G401 (cell line): ENCODE measurements around the gene EFCAB6. TPM values are rescaled to one million over a fixed set of nuclear protein-coding genes. Genes with fewer than 3 reads are reported as not detected.
A peak's percentile ranks its signal among the peaks of the same experiment; 100 is the strongest.

ENCODE experiments used
- DNase-seq: peaks from one replicate; pipeline ENCODE4 v3.0.0-alpha.2; 2015; ENCODE audit warnings: low spot score
- in situ Hi-C: cut with HindIII; loops from 2 replicates; pipeline ENCODE4 v1.10.0; 2016; ENCODE audit warnings: low sequenced_read_pairs, mixed read lengths
- total RNA-seq: library from RNA; depleted of rRNA; stranded (reverse); fragments of >200 nt; shearing (Covaris generic); gene quantifications from 2 replicates; pipeline ENCODE4 v1.2.3, GENCODE V29; 2014

The EFCAB6 gene
- total RNA-seq, 1 experiment from 2014 or later: 0.54 TPM

DNA sequence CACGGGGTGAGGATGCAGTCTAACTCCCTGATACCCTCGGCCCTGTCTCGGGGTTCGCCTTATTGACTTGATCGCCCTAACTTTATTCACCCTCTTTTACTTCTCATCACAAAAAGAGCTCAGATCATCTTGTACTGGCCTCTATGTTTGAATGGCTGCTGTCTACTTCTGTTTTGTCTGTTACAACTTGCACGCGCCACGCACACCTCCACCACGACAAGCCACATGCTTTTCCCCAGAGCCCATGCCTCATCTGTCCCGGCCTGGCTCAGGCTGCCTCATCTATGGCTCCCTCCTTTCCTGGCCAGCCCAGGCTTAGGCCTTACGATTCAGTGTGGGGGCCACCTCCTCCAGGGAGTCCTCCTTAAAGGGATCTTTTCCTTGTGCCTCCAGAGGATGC, 180.9 kb downstream of the EFCAB6 start:
- DNase-seq: no peak
- in situ Hi-C loops: loop anchor here (25.0 kb wide), 1 partner anchor 94 kb away; no protein-coding TSS in a partner anchor

GRCh38 chr22:43630451-43630850, 181.7 kb downstream of the EFCAB6 start:
- in situ Hi-C loops: loop anchor here (25.0 kb wide), 1 partner anchor 93 kb away; no protein-coding TSS in a partner anchor
- no peak for DNase-seq

- no peak for DNase-seq
- in situ Hi-C loops: loop anchor here (25.0 kb wide), 1 partner anchor 91 kb away; no protein-coding TSS in a partner anchor
These were observed 183.9 kb downstream of the EFCAB6 start for GRCh38 chr22:43628250-43628649.

DNA sequence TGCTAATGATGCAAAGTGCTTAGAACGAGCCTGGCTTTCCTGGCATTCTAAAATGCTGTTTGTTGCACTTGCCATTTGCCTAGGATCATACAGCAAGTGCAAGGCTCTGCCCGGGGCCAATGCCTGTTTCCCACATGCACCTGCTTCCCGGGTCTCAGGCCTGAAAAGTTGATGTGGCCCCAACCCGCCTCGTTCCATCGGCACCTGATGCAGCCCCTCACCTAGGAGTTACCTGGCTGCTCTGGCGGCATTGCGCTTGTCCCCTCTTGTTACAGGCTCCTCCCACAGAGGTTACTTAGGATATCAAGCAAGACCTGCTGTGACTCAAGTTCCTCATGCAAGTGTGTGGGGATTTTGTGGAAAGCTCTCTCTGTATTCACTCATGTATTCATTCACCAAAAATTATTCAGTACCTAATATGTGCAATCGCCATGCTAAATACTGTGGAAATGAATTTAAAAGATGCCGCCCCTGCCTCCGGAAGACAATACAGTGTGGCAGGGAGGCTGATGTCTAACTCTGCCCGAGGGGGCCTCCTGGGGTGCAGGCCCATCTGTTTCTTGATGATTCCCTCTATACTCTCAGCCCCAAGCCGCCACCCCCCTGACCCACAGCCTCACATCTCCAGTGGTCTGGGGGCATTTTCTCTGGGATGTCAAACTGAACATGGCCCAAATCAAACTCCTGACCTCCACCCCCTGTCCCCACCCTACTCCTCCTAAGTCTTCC, 184.5 kb downstream of the EFCAB6 start:
- in situ Hi-C loops: loop anchor here (25.0 kb wide), 1 partner anchor 90 kb away; no protein-coding TSS in a partner anchor

DNA sequence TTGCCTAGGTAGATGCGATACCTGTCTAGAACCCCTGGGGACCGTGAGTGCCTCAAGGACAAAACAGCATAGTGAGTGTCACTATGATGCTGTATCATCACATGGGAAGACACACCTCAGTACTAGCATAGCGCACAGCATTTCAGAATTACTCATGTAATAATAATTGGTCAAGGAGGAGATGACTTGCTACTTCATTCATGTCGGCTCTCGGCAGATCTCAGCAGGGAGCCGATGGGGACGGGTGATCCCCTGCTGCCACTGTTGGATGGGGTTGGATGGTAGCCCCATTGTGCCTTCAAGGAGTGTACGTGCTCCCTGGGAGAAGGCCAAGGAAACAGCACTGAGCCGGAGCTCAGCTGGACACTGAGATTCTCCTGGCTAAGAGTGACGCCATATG, 186.9 kb downstream of the EFCAB6 start:
- in situ Hi-C loops: loop anchor here (25.0 kb wide), 1 partner anchor 88 kb away; no protein-coding TSS in a partner anchor
- peak; percentile 0 for DNase-seq

More for the DNA sequence above, 184.5 kb downstream of the EFCAB6 start:
- no peak for DNase-seq

DNA sequence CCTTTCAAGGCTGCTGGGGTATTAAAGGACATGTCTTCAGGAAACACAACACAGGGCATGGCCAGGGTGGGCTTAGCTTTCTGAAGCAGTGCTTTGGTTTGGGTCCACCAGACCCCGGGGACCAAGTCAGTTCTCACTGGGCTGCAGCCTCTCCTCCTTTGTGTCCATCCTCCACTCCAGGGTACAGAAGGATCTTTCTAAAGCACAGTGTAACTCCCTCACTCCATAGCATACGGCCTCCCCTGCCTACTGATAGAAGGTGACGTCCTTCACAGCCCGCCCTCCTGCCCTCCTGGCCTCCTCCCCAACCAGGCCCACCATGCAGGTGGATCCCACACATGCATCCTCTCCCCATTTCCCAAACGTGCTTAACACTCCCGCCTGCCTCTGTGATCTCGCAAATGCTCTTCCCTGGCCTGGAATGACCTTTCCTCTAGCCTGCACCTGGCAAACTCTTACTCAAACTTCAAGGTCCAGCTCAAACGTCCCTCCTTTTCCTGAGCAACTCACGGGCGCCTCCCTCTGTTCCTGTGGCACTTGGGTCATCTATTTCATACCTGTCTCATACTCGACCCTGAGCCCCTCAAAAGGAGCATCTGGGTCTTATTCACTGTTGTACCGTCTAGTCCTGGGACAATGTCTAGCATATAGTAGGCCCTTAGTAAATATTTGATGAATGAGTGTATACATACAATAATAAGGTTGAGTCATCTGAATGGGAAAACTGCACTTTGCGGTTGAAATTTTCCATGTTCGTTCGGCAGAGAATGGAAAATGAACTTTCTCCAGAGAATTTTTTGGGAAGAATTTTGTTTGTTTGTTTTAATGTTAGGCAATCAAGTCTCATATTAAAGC, 187.7 kb downstream of the EFCAB6 start:
- no peak for DNase-seq
- in situ Hi-C loops: no loop called here

DNA sequence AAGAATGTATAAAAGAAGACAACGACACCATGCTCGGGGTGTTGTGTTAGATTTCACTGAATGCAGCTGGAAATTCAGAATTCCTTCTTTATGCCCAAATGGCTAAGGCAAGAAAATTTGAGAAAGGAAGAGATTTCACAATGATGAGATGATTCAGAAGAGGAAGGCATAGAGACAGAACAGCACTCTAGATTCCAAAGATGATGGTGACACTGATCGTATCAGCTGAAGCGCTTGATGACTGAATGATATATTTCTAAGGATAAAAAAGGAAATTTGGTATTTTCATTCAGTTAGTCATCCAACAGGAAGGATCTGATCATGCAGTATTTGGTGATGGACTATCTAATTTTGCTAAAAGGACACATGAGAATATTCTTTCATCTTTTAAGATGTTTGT, 189.2 kb downstream of the EFCAB6 start:
- DNase-seq: no peak
- in situ Hi-C loops: no loop called here

DNA sequence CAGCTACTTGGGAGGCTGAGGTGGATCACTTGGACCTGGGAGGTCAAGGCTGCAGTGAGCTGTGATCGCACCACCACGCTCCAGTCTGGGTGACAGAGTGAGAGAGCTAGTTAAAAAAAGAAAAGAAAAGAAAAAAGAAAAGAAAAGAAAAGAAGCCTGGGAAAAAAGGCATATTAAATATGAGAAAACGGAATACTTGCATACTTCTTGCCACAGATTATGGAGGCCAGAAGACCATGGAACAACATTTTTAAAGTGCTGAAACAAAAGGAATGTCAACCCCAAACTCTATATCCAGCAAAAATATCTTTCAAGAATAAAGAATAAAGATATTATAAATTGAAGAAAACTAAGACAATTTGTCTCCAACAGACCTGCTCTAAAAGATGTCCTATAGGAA, 191.9 kb downstream of the EFCAB6 start:
- DNase-seq: no peak
- in situ Hi-C loops: no loop called here

DNA sequence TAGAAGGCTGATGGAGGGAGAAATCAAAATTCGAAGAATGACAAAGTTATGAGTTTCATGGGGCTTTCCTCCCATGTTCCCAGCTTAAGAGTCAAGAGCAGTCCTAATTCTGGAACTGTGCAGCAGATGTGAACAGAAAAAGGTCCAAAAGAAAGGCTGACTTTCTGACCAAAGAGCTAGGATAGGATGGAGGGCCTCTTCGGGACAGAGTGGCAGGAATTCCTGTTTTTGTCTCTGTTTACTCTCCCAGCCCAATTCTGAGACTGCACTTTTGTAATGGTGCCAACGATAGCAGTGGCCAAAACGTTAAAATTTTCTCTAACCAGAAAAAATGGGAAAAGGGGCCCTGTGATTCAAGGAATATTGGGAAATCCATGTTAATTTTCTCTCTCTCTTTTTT, 193.6 kb downstream of the EFCAB6 start:
- in situ Hi-C loops: no loop called here

DNA sequence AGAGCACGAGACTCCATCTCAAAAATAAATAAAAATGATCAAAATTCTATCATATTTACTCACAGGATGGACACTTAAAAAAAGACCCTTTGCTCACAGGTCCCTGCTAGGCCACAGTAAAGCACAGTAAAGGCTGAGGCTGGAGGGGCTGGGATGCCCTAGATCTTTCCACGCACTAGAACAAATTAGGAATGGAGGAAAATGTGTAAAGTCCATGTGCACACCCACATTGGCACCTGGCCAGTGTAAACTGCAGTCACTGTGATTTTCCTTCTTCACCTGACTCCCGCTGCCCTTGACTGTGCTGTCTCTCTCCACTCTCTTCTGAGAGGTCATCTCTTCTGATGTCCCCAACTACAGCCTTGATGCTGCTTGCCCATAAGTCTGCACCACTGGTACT, 195.5 kb downstream of the EFCAB6 start:
- no peak for DNase-seq
- in situ Hi-C loops: no loop called here

More for the DNA sequence above, 193.6 kb downstream of the EFCAB6 start:
- DNase-seq: no peak

DNA sequence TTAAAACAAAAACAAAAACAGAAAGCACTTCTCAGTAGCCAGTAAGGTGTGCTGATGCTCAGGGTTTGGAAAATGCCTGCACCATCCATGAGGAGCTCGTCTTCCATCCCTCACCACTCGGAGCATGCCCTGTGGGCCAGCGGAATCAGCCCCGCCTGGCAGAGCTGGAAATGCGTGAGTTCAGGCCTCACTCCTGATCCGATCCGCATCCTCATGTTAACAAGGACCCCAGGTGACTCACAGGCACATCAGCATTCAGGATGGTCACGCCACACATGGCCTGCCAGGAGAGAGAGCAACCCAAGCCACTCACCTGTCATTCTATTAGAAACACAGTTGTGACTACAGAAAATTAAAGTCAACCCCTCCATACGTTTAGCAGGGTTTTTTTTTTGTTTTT, 211.8 kb downstream of the EFCAB6 start:
- DNase-seq: no peak
- in situ Hi-C loops: no loop called here

- peak; percentile 10 for DNase-seq
- in situ Hi-C loops: no loop called here
These were observed 219.6 kb downstream of the EFCAB6 start for GRCh38 chr22:43592476-43592875.

- in situ Hi-C loops: no loop called here
- peak; percentile 1 for DNase-seq
These were observed 220.7 kb downstream of the EFCAB6 start for GRCh38 chr22:43591380-43591779.

DNA sequence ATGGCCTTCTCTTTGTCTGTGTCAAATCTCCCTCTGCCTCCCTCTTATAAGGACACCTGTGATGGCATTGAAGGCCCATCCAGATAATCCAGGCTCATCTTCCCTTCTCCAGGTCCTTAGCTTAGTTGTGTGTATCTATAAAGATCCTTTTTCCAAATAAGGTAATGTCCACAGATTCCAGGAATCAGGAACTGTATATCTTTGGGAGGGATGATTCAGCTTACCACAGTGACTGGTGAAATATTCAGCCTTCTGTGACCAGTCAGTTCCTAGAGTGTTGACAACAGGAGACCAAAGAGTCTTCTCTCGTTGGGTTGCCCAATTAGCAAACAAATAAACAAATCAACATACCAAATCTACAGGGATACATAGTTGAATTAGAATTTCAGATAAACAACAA, 224.5 kb downstream of the EFCAB6 start:
- no peak for DNase-seq
- in situ Hi-C loops: no loop called here

DNA sequence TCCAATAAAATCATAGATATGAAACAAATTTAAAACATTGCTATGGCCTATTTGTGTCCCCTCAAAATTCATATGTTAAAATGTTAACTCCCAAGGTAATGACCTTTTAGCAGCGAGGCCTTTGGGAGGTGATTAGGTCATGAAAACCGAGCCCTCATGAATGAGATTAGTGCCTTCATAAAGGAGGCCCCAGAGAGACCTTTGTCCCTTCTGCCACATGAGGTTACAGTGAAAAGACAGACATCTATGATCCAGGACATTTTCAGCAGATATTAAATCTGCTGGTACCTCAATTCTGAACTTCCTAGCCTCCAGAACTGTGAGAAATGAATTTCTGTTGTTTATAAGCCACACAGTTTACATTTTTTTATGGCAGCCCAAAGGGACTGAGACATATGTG, 228.6 kb downstream of the EFCAB6 start:
- no peak for DNase-seq
- in situ Hi-C loops: no loop called here

DNA sequence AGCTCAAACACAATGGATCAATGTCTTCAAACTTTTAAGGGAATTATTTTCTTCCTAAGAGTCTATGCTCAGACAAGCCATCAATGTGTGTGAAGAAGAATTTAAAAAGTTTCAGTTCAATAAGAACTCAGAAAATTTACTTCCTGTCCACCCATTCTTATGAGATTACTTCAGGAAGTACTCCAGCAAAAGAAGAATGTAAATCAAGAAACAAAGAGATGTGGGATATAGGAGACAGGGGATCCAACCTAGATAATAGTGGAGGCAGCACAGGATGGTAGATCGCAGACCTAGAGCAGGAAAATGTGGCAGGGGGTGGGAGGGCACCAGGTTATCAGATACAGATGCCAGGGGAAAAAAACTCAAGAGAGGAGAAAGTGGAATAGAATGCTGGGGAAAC, 229.7 kb downstream of the EFCAB6 start:
- in situ Hi-C loops: no loop called here
- DNase-seq: no peak

GRCh38 chr22:43580271-43580750, 231.8 kb downstream of the EFCAB6 start:
- in situ Hi-C loops: no loop called here

DNA sequence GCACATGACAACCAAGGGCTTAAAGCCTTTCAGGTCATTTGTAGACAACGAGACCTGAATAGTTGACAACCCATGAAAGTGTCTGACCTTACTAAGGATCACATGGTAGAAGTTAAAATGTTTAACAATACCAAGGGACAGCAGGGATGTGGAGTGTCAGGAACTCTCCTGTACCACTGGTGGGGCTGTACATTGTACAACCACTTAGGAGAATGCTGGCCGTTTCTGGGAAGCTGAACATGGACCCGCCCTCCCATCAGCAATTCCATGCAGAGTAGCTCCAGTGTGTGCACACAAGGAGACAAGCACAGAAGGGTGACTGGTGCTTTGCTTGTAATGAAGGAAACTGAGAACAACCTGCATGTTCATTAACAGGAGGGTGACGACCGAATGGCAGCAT, 237.4 kb downstream of the EFCAB6 start:
- in situ Hi-C loops: no loop called here

More at GRCh38 chr22:43580271-43580750, 231.8 kb downstream of the EFCAB6 start:
- no peak for DNase-seq

DNA sequence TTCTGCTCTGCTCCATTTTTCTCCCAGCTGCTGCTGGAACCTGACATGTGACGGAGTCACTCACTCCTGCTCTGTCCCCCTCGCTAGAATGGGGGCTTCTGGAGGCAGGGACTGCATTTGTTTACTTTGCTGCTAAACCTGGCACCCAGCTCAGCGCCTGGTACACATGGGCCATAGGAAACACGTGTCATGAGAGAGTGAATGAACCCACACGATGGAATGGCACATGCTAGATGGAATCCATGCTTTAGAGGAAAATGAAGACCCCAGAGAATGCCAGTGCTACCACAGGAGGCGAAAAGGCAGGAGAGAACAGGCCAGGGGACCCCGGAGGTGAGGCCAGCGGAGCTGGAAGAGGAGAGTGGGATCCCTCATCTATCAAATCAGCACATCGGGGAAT, 239.4 kb downstream of the EFCAB6 start:
- in situ Hi-C loops: no loop called here
- DNase-seq: no peak

More for the DNA sequence above, 237.4 kb downstream of the EFCAB6 start:
- DNase-seq: no peak

DNA sequence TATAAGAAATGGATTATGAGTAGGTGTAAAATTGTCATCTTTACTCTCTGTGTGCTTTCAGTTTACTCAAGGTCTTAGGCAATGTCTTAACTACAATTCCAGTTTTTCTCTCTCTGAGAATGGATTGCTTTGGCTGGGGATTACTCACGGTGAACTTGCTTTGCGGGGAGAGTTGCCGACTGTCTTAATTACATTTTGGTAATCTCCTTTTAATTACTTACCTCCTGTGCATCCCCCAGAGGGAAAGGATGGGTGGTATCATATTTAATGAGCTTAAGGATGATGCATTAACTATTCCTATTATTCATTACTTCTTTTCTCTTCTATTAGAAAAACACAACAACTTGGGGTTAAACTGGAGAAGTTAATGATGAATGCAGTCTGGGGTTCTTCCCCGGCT, 240.9 kb downstream of the EFCAB6 start:
- no peak for DNase-seq
- in situ Hi-C loops: no loop called here
